T-helper 9 cell (primary cell): Measurements from ENCODE around the gene ARHGEF4.

Source experiments
- DNase-seq: peaks from one replicate; pipeline ENCODE4 v3.0.0-alpha.2; 2020

The ARHGEF4 gene

GRCh38 chr2:131041402-131042147, 204.9 kb downstream of the ARHGEF4 start:
- no peak for DNase-seq

- DNase-seq: no peak
These were observed 205.5 kb downstream of the ARHGEF4 start for GRCh38 chr2:131042148-131042775.

GRCh38 chr2:131043199-131044074, 206.7 kb downstream of the ARHGEF4 start:
- no peak for DNase-seq

- no peak for DNase-seq
These were observed 207.5 kb downstream of the ARHGEF4 start for GRCh38 chr2:131044075-131044756.

GRCh38 chr2:131044757-131045150, 208.0 kb downstream of the ARHGEF4 start:
- DNase-seq: no peak

- no peak for DNase-seq
These were observed 208.7 kb downstream of the ARHGEF4 start for GRCh38 chr2:131045286-131046027.

- no peak for DNase-seq
These were observed 209.6 kb downstream of the ARHGEF4 start for GRCh38 chr2:131046028-131046917.

- DNase-seq: no peak
These were observed 210.4 kb downstream of the ARHGEF4 start for GRCh38 chr2:131046918-131047652.

GRCh38 chr2:131047920-131048560, 211.3 kb downstream of the ARHGEF4 start:
- DNase-seq: no peak

- DNase-seq: no peak
These were observed 211.9 kb downstream of the ARHGEF4 start for GRCh38 chr2:131048641-131049040.

- DNase-seq: no peak
These were observed 212.5 kb downstream of the ARHGEF4 start for GRCh38 chr2:131049150-131049718.

- DNase-seq: no peak
These were observed 214.2 kb downstream of the ARHGEF4 start for GRCh38 chr2:131050896-131051295.

- DNase-seq: no peak
These were observed 216.1 kb downstream of the ARHGEF4 start for GRCh38 chr2:131052741-131053263.

- no peak for DNase-seq
These were observed 217.8 kb downstream of the ARHGEF4 start for GRCh38 chr2:131054488-131054887.

- DNase-seq: no peak
These were observed 218.7 kb downstream of the ARHGEF4 start for GRCh38 chr2:131055169-131056065.

- no peak for DNase-seq
These were observed 219.7 kb downstream of the ARHGEF4 start for GRCh38 chr2:131056204-131056931.

- DNase-seq: no peak
These were observed 220.2 kb downstream of the ARHGEF4 start for GRCh38 chr2:131056932-131057287.
